K562 (cell line): Measurements from ENCODE around the gene BRF1. TPM values are rescaled to one million over a fixed set of nuclear protein-coding genes. Genes with fewer than 3 reads are reported as not detected.
A peak's percentile ranks its signal among the peaks of the same experiment; 100 is the strongest.

Experiments used
- ATAC-seq: fragments of 200-7000 bp; cut with Tn5 transposase; 3 replicates; pipeline ENCODE4 v1.9.1; 2020; ENCODE audit warnings: moderate library complexity
- BruUV-seq: library from RNA; stranded (reverse); fragments of 400-500 nt; replicated peaks from 2 replicates; lab custom pipeline; 2021; lab: Mats Ljungman, UMichigan
- CTCF ChIA-PET: fragments of 300-600 bp; formaldehyde crosslinking; extraction: SDS; loops from one replicate; lab custom pipeline; 2021; ENCODE audit warnings: low intra/inter-chr PET ratio; lab: Yijun Ruan, JAX
- POLR2A ChIA-PET: fragments of 300-600, 350-650 bp; sonication (Branson Sonifier 250); formaldehyde crosslinking; extraction: SDS; loops from one replicate; lab custom pipeline; 2021; ENCODE audit warnings: antibody characterized with exemption, inconsistent platforms; lab: Yijun Ruan, JAX
- DNase-seq, 4 experiments: peaks; one replicate each; pipeline versions ENCODE4 v3.0.0 to v3.0.0-alpha.2; 2011 to 2018; ENCODE audit warnings: low spot score in 3 of 4, mixed read lengths in 3 of 4; ENCODE audit errors: extremely low read depth in 1 of 4
- FAIRE-seq: peaks from 2 replicates; lab custom pipeline; 2011; peaks lifted over from hg19 to GRCh38; lab: Jason Lieb, UNC
- H2AFZ ChIP-seq: 2 replicates; pipeline ENCODE4 v1.6.0; 2011; ENCODE audit warnings: low read depth, low read length, control low read depth, inconsistent platforms
- H3K27ac ChIP-seq: fragments of 200-600 bp; 3 replicates; pipeline ENCODE4 v1.8.0; 2011; ENCODE audit warnings: low read depth, mild to moderate bottlenecking, control low read depth, inconsistent platforms, low read length, moderate library complexity, mixed read lengths; ENCODE audit errors: extremely low read depth
- H3K27me3 ChIP-seq, 2 experiments: fragments of 300-600 bp in 1 of 2; 2 replicates in 1 of 2; 3 replicates in 1 of 2; pipeline versions ENCODE4 v1.6.0 to v1.8.0; 2011; ENCODE audit warnings: inconsistent platforms in 2 of 2, low read length in 2 of 2, mild to moderate bottlenecking in 1 of 2, mixed read lengths in 1 of 2, moderate library complexity in 1 of 2; ENCODE audit not compliant: control insufficient read depth in 2 of 2, insufficient read depth in 2 of 2
- H3K36me3 ChIP-seq: fragments of 300-600 bp; 3 replicates; pipeline ENCODE4 v1.8.0; 2011; ENCODE audit warnings: mild to moderate bottlenecking, low read length, inconsistent platforms; ENCODE audit not compliant: control insufficient read depth, insufficient read depth
- H3K4me1 ChIP-seq, 2 experiments: fragments of 200-600 bp in 1 of 2; replicated peaks in 1 of 2; 2 replicates in 1 of 2; 3 replicates in 1 of 2; pipeline versions ENCODE4 v1.5.1 to v1.8.0; 2011; ENCODE audit warnings: inconsistent platforms in 2 of 2, low read length in 2 of 2, mild to moderate bottlenecking in 1 of 2, mixed read lengths in 1 of 2, moderate library complexity in 1 of 2; ENCODE audit not compliant: control insufficient read depth in 2 of 2, insufficient read depth in 2 of 2
- H3K4me2 ChIP-seq: 2 replicates; pipeline ENCODE4 v1.6.1; 2011; ENCODE audit warnings: low read length, control low read depth, inconsistent platforms, mixed read lengths; ENCODE audit not compliant: insufficient read depth
- H3K4me3 ChIP-seq: fragments of 200-600 bp; sonication (generic), shearing (Covaris generic); 2 replicates; pipeline ENCODE4 v1.5.1; 2016; ENCODE audit warnings: control low read depth, inconsistent platforms
- H3K79me2 ChIP-seq: fragments of 200-600 bp; 3 replicates; pipeline ENCODE4 v1.8.0; 2011; ENCODE audit warnings: low read length, inconsistent platforms; ENCODE audit not compliant: control insufficient read depth, insufficient read depth
- H3K9ac ChIP-seq, 2 experiments: 2 replicates each; pipeline versions ENCODE4 v1.6.0 to v1.6.1; 2011; ENCODE audit warnings: low read depth in 2 of 2, low read length in 2 of 2, control low read depth in 1 of 2, inconsistent platforms in 1 of 2, mild to moderate bottlenecking in 1 of 2, mixed read lengths in 1 of 2; ENCODE audit not compliant: insufficient read depth in 1 of 2
- H3K9me1 ChIP-seq: one replicate; pipeline ENCODE4 v1.6.0; 2011; ENCODE audit warnings: inconsistent platforms, mild to moderate bottlenecking, low read length, moderate library complexity; ENCODE audit not compliant: control insufficient read depth, insufficient read depth
- H3K9me3 ChIP-seq: replicated peaks from 2 replicates; pipeline ENCODE4 v1.5.1; 2011; ENCODE audit warnings: low read depth, low read length, inconsistent platforms; ENCODE audit not compliant: control insufficient read depth, insufficient read depth
- H4K20me1 ChIP-seq: replicated peaks from 2 replicates; pipeline ENCODE4 v1.6.1; 2011; ENCODE audit warnings: low read length, inconsistent platforms, mixed read lengths; ENCODE audit not compliant: control insufficient read depth, insufficient read depth
- BHLHE40 ChIP-seq: IDR thresholded peaks from 2 replicates; pipeline ENCODE4 v1.6.1; 2011; ENCODE audit warnings: low read length, improper control_type of control experiment
- CBFB ChIP-seq: sonication (generic); formaldehyde crosslinking; IDR thresholded peaks from 2 replicates; pipeline ENCODE4 v1.4.0; 2020; ENCODE audit warnings: mild to moderate bottlenecking, missing genetic modification reagents
- EGR1 ChIP-seq: fragments of 450-650 bp; conservative IDR thresholded peaks from 2 replicates; pipeline ENCODE4 v1.6.1; 2017; ENCODE audit warnings: mild to moderate bottlenecking
- GABPB1 ChIP-seq: sonication (generic); formaldehyde crosslinking; IDR thresholded peaks from 2 replicates; pipeline ENCODE4 v1.8.0; 2022; ENCODE audit warnings: mild to moderate bottlenecking, missing genetic modification reagents
- IRF1 ChIP-seq: sonication (generic); formaldehyde crosslinking; IDR thresholded peaks from 2 replicates; pipeline ENCODE4 v1.8.0; 2022; ENCODE audit warnings: missing genetic modification reagents, mild to moderate bottlenecking, borderline replicate concordance
- PHF20 ChIP-seq: fragments of 450-650 bp; IDR thresholded peaks from 2 replicates; pipeline ENCODE4 v1.6.1; 2018; ENCODE audit not compliant: partially characterized antibody
- POLR2G ChIP-seq: fragments of 200-400 bp; formaldehyde crosslinking; IDR thresholded peaks from 2 replicates; pipeline ENCODE4 v1.6.1; 2017; ENCODE audit warnings: low read depth, mild to moderate bottlenecking, antibody characterized with exemption, low read length, moderate library complexity
- PTBP1 ChIP-seq: fragments of 200-400 bp; formaldehyde crosslinking; IDR thresholded peaks from 2 replicates; pipeline ENCODE4 v1.6.1; 2017; ENCODE audit warnings: low read depth, low read length
- RBM25 ChIP-seq: fragments of 200-400 bp; formaldehyde crosslinking; IDR thresholded peaks from 2 replicates; pipeline ENCODE4 v1.6.1; 2018; ENCODE audit warnings: low read length, low read depth, moderate library complexity; ENCODE audit not compliant: severe bottlenecking
- RCOR1 ChIP-seq, 2 experiments: IDR thresholded peaks; 2 replicates each; pipeline ENCODE4 v1.6.1; 2012; ENCODE audit warnings: low read depth in 2 of 2, low read length in 2 of 2, borderline replicate concordance in 1 of 2, improper control_type of control experiment in 1 of 2
- TAF1 ChIP-seq: IDR thresholded peaks from 2 replicates; pipeline ENCODE4 v1.6.1; 2011; ENCODE audit warnings: mild to moderate bottlenecking, low read length, moderate library complexity; ENCODE audit not compliant: insufficient read depth, control insufficient read depth, severe bottlenecking; ENCODE audit errors: extremely low read depth
- ZFP36 ChIP-seq: fragments of 150-350 bp; IDR thresholded peaks from 2 replicates; pipeline ENCODE4 v1.6.1; 2018; ENCODE audit warnings: low read length, low read depth; ENCODE audit not compliant: partially characterized antibody
- ZNF586 ChIP-seq: fragments of 450-650 bp; formaldehyde crosslinking; conservative IDR thresholded peaks from 2 replicates; pipeline ENCODE4 v1.4.0; 2020; ENCODE audit warnings: mild to moderate bottlenecking, moderate library complexity
- ZNF740 ChIP-seq, 3 experiments: fragments of 200-800 bp in 1 of 3; sonication (Bioruptor generic) in 1 of 3; sonication (generic) in 1 of 3; formaldehyde crosslinking in 1 of 3; IDR thresholded peaks; 2 replicates each; pipeline versions ENCODE4 v1.6.1 to v1.8.0; 2016 to 2022; ENCODE audit warnings: mild to moderate bottlenecking in 2 of 3, missing compliant biosample characterization in 2 of 3, missing genetic modification characterization in 2 of 3, missing genetic modification reagents in 1 of 3
- WGBS: fragments of 100-300 bp; shearing (Covaris generic); methylation state at CpG from one replicate; pipeline ENCODE4 v1.1.6; 2016; ENCODE audit warnings: low coverage, mixed read lengths; ENCODE audit not compliant: insufficient coverage; ENCODE audit errors: missing lambda C conversion rate; 5-methylcytosine and 5-hydroxymethylcytosine counted together
- in situ Hi-C: fragments of 300-500 bp; cut with MboI; formaldehyde crosslinking; loops from 4 replicates; pipeline ENCODE4 v1.15.0; 2018; ENCODE audit warnings: inconsistent platforms, mixed read lengths
- intact Hi-C: fragments of 100-400 bp; cut with micrococcal nuclease; formaldehyde crosslinking; loops from 2 replicates; pipeline ENCODE4 v1.14.2; 2022
- polyA plus RNA-seq, 8 experiments: library from polyadenylated mRNA; depleted of rRNA in 4 of 8; stranded (reverse) in 5 of 8; unstranded in 3 of 8; fragments of >200 nt; fragmentation: Nextera tagmentation in 2 of 8; fragmentation: Illumina TruSeq in 1 of 8; extraction: Ambion mirVana in 2 of 8; extraction: Trizol in 1 of 8; gene quantifications; 2 replicates each; pipeline versions ENCODE4 v1.2.1 to v1.2.3, GENCODE V29; 2011 to 2014; ENCODE audit warnings: inconsistent platforms in 1 of 8, missing spikeins in 1 of 8
- total RNA-seq, 7 experiments: library from RNA; depleted of rRNA in 6 of 7; stranded (reverse); fragments of >200 nt in 6 of 7; fragmentation: Illumina TruSeq in 2 of 7; extraction: Trizol in 2 of 7; gene quantifications; 2 replicates each; pipeline versions ENCODE4 v1.2.1 to v1.2.3, GENCODE V29; 2011 to 2021; ENCODE audit warnings: low replicate concordance in 1 of 7
- TF ChIP-seq, protein P1 (sequence below): fragments of 450-650 bp; IDR thresholded peaks from 2 replicates; pipeline ENCODE4 v1.6.1; 2016

Gene BRF1
- total and polyA plus RNA-seq, 9 of the 15 experiments (the other 6 are each of a cell fraction or from before 2014, with no cell fraction given), result 0.14 to 24.6 (median 8.2) TPM

DNA sequence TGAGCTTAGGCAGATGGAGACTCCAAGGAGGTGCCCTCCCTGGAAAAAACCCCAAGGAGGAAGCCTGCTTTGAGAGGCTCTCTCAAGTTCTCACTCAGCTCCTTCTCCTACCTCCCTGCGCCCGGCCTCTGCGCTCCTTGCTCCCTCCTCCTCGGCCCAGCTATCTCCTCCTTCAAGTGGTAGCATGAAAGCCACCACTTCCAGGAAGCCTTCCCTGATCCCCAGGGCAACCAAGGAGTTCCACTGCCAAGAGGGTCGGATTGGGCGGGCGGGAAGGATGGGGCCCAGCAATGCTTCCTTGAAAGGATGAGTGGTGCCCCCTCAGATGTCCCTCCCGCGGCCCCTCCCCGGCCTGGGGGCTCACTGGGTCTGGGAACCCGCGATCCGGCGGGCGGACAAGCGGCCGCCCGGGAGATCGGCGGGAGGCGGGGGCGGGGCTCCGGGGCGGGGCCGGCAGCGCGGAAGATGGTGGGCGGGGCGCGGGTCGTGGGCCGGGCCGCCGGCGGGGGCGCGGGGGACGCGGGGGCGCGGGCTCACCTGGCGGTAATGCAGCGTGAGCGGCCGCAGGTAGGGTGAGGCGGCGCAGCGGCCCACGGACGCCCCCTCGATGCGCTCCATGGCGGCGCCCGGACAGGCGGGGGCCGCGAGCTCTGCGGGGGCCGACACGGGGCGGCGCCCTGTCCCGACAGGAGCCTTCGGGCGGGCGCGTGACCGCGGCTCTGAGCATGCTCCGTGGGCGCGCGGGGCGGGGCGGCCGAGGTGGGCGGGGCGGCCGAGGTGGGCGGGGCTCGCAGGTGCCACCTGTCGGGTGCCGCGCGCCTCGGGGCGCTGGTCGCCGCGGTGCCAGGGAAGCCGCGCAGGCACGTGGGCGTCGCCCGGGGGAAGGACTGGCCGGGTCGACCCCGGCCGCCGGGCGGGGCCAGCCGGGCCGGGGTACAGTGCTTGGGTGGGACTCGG lies 119.9 kb downstream of the BRF1 start, which contains the start of gene NUDT14:
NUDT14 (minus strand) TSS at position 721 of the 957 bp plus-strand sequence; CDS start at position 618, 103 bp downstream.
- ChIA-PET CTCF (no interaction called here), POLR2A (no interaction called here)
- Histone ChIP-seq H3K36me3 (no peaks in the 10 kb centered on the region), H3K9ac (peak within 1 kb of the TSS; percentile 51 to 87; a peak in 3 of 4 replicates), H2AFZ (peak within 1 kb of the TSS; percentile 63; the same call in 1 of the 2 replicates), H3K4me3 (peak within 1 kb of the TSS; percentile 47), H3K9me1 (no peaks in the 10 kb centered on the region), H3K4me2 (peak within 1 kb of the TSS; percentile 72), H3K79me2 (no peaks in the 10 kb centered on the region), H3K27me3 (no peaks in the 10 kb centered on the region), H3K4me1 (peaks cover 3 to 78% of the 10 kb centered on the region in 2 experiments; a peak in 4 of 5 replicates), H3K27ac (no peak within 1 kb of the TSS; the same call in 2 of the 3 replicates), H3K9me3 (no peaks in the 10 kb centered on the region), H4K20me1 (no peaks in the 10 kb centered on the region)
- no peak for FAIRE-seq
- WGBS, result 0% methylated on average over 6 of the region's 106 CpGs
- ATAC-seq, result peak; percentile 85
- peak; percentile 73 to 91 (median 84) for DNase-seq
- intact Hi-C loops (loop anchor here (5.0 kb wide), 1 partner anchor 89 kb away; no protein-coding TSS in a partner anchor), in situ Hi-C loops (no loop called here)
- no TSS peak for BruUV-seq
- peak; percentile 83 for TF ChIP-seq RBM25
- no peak for TF ChIP-seq TAF1
- no peak for TF ChIP-seq ZNF586 (CRISPR knock-in tag)
- TF ChIP-seq, protein P1, sequence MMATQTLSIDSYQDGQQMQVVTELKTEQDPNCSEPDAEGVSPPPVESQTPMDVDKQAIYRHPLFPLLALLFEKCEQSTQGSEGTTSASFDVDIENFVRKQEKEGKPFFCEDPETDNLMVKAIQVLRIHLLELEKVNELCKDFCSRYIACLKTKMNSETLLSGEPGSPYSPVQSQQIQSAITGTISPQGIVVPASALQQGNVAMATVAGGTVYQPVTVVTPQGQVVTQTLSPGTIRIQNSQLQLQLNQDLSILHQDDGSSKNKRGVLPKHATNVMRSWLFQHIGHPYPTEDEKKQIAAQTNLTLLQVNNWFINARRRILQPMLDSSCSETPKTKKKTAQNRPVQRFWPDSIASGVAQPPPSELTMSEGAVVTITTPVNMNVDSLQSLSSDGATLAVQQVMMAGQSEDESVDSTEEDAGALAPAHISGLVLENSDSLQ, result no peak
- TF ChIP-seq POLR2G, result peak; percentile 64
- peak; percentile 30; the same call in 1 of the 2 replicates for TF ChIP-seq EGR1
- TF ChIP-seq PHF20, result peak; percentile 23
- TF ChIP-seq ZFP36, result peak; percentile 100
- peak; percentile 32; the same call in 1 of the 2 replicates for TF ChIP-seq BHLHE40
- 0 out of 2 replicates have a peak, but pooled peaks have one; percentile 47 for TF ChIP-seq PTBP1
- TF ChIP-seq IRF1, result no peak
- TF ChIP-seq ZNF740 (CRISPR knock-in tag; IDR thresholded peaks at IDR 0.05), result no peak
- TF ChIP-seq ZNF740 (tag; IDR thresholded peaks at IDR 0.05), result no peak
- TF ChIP-seq GABPB1, result no peak
- TF ChIP-seq CBFB (CRISPR knock-in tag), result no peak
- TF ChIP-seq RCOR1 (IDR thresholded peaks at IDR 0.05; ENCODE audit: borderline replicate concordance in 1 of 2, low read depth in 2 of 2, low read length in 2 of 2), result peak in 1 of 2 experiments; percentile 69; a peak in 2 of 4 replicates
